DOHH2 (cell line): Measurements from ENCODE around the gene YTHDF1.

Source experiments
- H3F3A ChIP-seq: fragments of 200-600 bp; sonication (generic), shearing (Covaris generic); 2 replicates; pipeline ENCODE4 v1.6.0; 2016; ENCODE audit warnings: antibody characterized with exemption, mild to moderate bottlenecking; ENCODE audit not compliant: control insufficient read depth, insufficient read depth
- H3K27ac ChIP-seq: fragments of 200-600 bp; sonication (generic); 2 replicates; pipeline ENCODE4 v1.5.1; 2014; ENCODE audit warnings: low read depth, mild to moderate bottlenecking, low read length, moderate library complexity
- H3K27me3 ChIP-seq: fragments of 200-600 bp; sonication (generic); 2 replicates; pipeline ENCODE4 v1.6.1; 2014; ENCODE audit warnings: mild to moderate bottlenecking, low read length, mixed read lengths; ENCODE audit not compliant: control insufficient read depth
- H3K36me3 ChIP-seq: fragments of 200-600 bp; sonication (generic); 2 replicates; pipeline ENCODE4 v1.6.1; 2014; ENCODE audit warnings: mild to moderate bottlenecking, low read length, moderate library complexity, mixed read lengths; ENCODE audit not compliant: control insufficient read depth
- H3K4me1 ChIP-seq: fragments of 200-600 bp; sonication (generic); 2 replicates; pipeline ENCODE4 v1.6.1; 2014; ENCODE audit warnings: mild to moderate bottlenecking, low read length, mixed read lengths; ENCODE audit not compliant: control insufficient read depth
- H3K4me2 ChIP-seq: fragments of 200-600 bp; sonication (generic); 2 replicates; pipeline ENCODE4 v1.6.0; 2014; ENCODE audit warnings: mild to moderate bottlenecking, low read length, moderate library complexity
- H3K4me3 ChIP-seq: fragments of 200-600 bp; sonication (generic); 2 replicates; pipeline ENCODE4 v1.5.1; 2014; ENCODE audit warnings: mild to moderate bottlenecking, low read length, mixed read lengths
- H3K79me2 ChIP-seq: fragments of 200-600 bp; sonication (generic); 2 replicates; pipeline ENCODE4 v1.6.1; 2014; ENCODE audit warnings: mild to moderate bottlenecking, low read length, mixed read lengths; ENCODE audit not compliant: control insufficient read depth
- H3K9me2 ChIP-seq: fragments of 200-600 bp; sonication (generic); replicated peaks from 2 replicates; pipeline ENCODE4 v1.6.1; 2014; ENCODE audit warnings: mild to moderate bottlenecking, low read length, mixed read lengths; ENCODE audit not compliant: control insufficient read depth
- H3K9me3 ChIP-seq: fragments of 200-600 bp; sonication (generic); 2 replicates; pipeline ENCODE4 v1.6.1; 2014; ENCODE audit warnings: antibody characterized with exemption, low read length, mixed read lengths; ENCODE audit not compliant: control insufficient read depth, insufficient read depth
- H4K20me1 ChIP-seq: fragments of 200-600 bp; sonication (generic); 2 replicates; pipeline ENCODE4 v1.6.0; 2014; ENCODE audit warnings: low read depth, mild to moderate bottlenecking, antibody characterized with exemption, low read length, moderate library complexity; ENCODE audit not compliant: control insufficient read depth, insufficient read depth
- EZH2phosphoT487 ChIP-seq: fragments of 200-600 bp; sonication (generic); IDR thresholded peaks from 2 replicates; pipeline ENCODE4 v1.6.1; 2017; ENCODE audit warnings: borderline replicate concordance, mild to moderate bottlenecking, antibody characterized with exemption, low read length, moderate library complexity, mixed read lengths
- TF ChIP-seq, protein P1 (sequence below): fragments of 200-600 bp; sonication (generic); IDR thresholded peaks from one replicate; pipeline ENCODE4 v1.5.1; 2014; ENCODE audit warnings: antibody characterized with exemption, mild to moderate bottlenecking, low read depth, low read length; ENCODE audit not compliant: poor library complexity, severe bottlenecking

YTHDF1 gene

DNA sequence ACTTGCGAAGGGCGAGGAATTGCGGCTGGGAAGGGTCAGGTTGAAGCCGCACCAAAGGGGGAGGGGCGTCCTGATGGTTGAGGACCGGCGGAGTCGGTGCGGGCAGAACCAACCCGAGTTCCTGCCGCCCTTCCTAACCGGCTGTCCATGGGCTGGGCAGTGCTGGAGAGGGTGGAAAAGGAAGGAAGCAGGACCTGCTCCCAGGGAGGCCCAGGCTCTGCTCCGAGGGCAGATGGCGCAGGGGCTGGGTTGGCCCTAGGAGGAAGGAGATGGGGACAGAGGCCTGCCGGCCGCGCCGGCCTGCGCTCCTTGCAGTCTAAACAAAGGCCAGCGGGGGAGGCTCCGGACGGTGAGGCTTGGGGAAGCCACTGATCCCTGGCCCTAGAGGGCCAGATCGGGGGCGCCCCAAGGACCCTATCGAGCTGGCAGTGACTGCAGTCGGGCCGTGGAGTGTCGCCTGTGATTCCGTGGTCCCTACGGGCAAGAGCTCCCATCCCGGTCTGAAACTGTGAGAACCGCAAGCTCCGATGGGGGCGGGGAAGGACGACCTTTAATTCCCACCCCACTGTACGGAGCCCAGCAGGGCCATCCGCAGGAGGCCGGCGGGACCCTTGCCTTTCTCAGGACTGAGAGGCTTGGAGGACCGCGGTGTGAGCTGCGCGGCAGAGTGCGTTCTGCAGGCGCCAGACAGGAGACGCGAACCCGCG is 39.4 kb downstream of the YTHDF1 start:
- Histone ChIP-seq H3K27me3 (peaks cover 45% of the 10 kb centered on the region), H3K36me3 (no peaks in the 10 kb centered on the region), H3K4me1 (peaks cover 9% of the 10 kb centered on the region; the same call in 1 of the 2 replicates), H3K79me2 (no peaks in the 10 kb centered on the region), H3K4me2 (no peak overlapping the region), H3K4me3 (no peak overlapping the region), H3F3A (no peaks in the 10 kb centered on the region), H3K9me3 (no peaks in the 10 kb centered on the region), H3K27ac (no peak overlapping the region), H3K9me2 (no peaks in the 10 kb centered on the region), H4K20me1 (no peaks in the 10 kb centered on the region)
- TF ChIP-seq, protein P1, sequence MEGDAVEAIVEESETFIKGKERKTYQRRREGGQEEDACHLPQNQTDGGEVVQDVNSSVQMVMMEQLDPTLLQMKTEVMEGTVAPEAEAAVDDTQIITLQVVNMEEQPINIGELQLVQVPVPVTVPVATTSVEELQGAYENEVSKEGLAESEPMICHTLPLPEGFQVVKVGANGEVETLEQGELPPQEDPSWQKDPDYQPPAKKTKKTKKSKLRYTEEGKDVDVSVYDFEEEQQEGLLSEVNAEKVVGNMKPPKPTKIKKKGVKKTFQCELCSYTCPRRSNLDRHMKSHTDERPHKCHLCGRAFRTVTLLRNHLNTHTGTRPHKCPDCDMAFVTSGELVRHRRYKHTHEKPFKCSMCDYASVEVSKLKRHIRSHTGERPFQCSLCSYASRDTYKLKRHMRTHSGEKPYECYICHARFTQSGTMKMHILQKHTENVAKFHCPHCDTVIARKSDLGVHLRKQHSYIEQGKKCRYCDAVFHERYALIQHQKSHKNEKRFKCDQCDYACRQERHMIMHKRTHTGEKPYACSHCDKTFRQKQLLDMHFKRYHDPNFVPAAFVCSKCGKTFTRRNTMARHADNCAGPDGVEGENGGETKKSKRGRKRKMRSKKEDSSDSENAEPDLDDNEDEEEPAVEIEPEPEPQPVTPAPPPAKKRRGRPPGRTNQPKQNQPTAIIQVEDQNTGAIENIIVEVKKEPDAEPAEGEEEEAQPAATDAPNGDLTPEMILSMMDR: no peak
- TF ChIP-seq EZH2phosphoT487: no peak

DNA sequence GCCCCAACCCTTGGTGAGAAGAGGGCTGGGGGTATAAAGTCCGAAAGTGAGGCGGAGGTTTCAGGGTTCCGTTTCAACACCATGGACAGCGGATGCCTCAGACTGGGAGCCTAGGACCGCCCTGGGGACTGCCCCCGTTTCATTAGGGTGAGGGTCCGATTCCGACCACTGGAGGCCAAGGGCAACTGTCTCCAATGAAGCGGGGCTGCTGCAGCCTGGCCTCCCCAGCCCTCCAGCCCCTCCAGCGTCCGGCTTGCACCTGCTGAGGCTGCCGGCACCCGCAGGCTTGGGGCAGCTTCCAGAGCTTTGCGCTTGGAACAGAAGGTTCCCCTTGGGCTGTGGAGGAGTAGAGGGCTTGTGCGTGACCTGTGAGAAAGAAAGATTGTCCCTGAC is 39.9 kb downstream of the YTHDF1 start:
- TF ChIP-seq, protein P1: no peak
- TF ChIP-seq EZH2phosphoT487: no peak
- Histone ChIP-seq H3F3A (no peaks in the 10 kb centered on the region), H3K4me1 (peaks cover 9% of the 10 kb centered on the region; the same call in 1 of the 2 replicates), H3K4me2 (no peak overlapping the region), H4K20me1 (no peaks in the 10 kb centered on the region), H3K79me2 (no peaks in the 10 kb centered on the region), H3K9me3 (no peaks in the 10 kb centered on the region), H3K4me3 (no peak overlapping the region), H3K9me2 (no peaks in the 10 kb centered on the region), H3K36me3 (no peaks in the 10 kb centered on the region), H3K27me3 (peaks cover 42% of the 10 kb centered on the region), H3K27ac (no peak overlapping the region)

DNA sequence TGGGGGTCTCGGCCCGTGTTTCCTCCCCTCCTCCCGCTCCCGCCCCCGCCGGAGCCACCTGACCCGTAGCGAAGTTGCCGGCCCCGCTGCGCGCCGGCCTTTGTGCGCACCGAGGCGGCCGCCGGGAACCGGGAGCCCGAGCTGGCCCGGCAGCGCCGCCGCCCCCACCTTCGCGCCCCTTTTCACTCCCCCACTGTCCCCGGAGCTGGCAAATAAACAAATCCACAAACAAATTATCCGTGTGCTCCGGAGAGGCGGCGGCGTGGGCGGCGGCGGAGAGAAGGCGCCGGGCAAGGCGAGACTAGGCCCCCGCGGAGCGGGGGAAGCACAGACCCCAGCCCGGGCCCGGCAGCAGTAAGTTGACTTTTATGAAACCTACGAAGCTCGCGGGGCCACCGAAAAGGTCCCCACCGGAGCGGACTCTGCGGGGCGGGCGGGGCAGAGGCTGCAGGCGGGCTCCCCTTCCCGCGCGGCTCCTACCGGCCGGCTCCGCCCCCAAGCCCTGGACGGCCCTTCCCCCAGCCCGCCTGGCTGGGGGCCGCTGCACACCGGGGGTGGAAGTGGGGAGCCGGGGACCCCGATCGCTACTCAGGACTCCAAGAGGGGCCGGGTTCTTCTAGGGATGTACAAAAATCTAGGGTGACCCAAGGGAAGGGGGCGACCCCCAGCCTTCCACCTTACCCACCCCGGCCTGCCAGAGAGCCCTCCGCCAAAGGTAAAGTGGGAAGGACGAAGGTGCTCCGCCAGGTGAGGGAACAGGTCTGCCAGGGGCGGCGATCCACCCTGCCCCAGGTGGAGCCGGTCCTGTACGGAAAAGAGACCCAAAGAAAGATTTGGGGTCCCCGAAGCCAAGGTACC is 40.7 kb downstream of the YTHDF1 start:
- no peaks in the 10 kb centered on the region for H3F3A ChIP-seq
- H3K79me2 ChIP-seq: no peaks in the 10 kb centered on the region
- no peak overlapping the region for H3K4me3 ChIP-seq
- no peaks in the 10 kb centered on the region for H3K36me3 ChIP-seq
- TF ChIP-seq EZH2phosphoT487: no peak
- TF ChIP-seq, protein P1: no peak
- H3K4me1 ChIP-seq: peaks cover 9% of the 10 kb centered on the region; the same call in 1 of the 2 replicates
- no peaks in the 10 kb centered on the region for H3K9me3 ChIP-seq
- H3K9me2 ChIP-seq: no peaks in the 10 kb centered on the region
- no peaks in the 10 kb centered on the region for H4K20me1 ChIP-seq
- H3K27ac ChIP-seq: no peak overlapping the region
- peak overlapping the region; percentile 21; the same call in 1 of the 2 replicates for H3K4me2 ChIP-seq
- H3K27me3 ChIP-seq: peaks cover 37% of the 10 kb centered on the region
